ENCODE results near the gene USP48. TPM values are rescaled to one million over a fixed set of nuclear protein-coding genes. Genes with fewer than 3 reads are reported as not detected.
A peak's percentile ranks its signal among the peaks of the same experiment; 100 is the strongest.

USP48 gene
- total RNA-seq, 1 experiment from 2014 or later = 19.8 TPM

DNA sequence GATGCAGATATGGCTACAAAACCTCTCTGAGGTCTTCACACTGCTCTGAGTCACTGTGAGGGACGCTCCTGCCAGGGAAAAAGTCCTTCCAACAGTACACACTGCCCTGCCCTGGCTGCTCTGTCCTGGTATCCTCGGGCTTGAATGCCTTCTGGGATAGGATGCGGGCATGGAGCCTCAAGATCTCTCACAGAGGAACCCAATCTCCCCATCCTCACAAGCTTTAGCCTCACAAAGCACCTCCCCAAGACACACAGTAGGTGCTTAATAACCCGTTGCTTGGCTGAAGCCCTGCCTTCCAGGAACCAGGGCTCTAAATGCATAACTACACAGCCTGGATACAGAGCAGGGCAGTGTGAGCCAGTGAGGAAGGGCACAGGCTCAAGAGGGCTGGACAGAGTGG, 123.0 kb downstream of the USP48 start:
- no peak for DNase-seq (ENCODE audit: extremely low read depth, low read depth)

DNA sequence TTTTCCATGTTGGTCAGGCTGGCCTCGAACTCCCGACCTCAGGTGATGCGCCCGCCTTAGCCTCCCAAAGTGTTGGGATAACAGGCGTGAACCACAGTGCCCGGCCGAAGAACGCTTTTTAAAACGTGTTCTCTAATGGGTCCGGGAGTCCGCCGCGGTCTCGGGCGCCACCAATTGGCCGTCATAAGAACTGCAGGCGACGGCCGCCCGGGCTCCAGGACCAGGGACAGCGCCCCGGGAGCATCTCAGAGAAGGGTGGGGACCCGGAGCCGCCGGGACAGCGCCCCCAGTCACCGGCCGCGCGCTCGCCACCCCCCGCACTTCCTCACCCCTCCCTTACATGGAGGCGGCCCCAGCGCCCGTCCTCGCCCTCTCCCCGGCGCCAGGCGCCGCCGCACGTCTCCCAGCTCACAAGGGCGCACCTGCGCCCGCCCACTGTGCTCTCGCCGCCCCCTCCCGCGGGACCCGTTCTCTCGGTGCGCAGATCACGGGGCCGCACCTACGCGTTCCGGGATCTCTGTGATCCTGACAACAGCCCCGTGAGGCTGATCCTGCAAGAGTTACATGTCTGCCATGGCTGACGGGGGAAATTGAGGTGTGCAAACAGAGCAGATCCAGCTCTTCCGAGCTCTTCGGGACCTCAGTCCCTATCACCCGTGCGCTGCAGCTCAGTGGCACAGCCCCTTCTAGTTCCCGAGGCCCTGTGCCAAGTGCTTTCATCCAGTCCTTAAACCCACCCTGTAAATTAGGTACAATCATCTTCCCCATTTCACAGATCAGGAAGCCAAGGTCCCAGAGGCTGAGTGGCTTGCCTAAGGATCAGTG, 123.6 kb downstream of the USP48 start:
- DNase-seq (ENCODE audit: extremely low read depth, low read depth) = peak; percentile 54

DNA sequence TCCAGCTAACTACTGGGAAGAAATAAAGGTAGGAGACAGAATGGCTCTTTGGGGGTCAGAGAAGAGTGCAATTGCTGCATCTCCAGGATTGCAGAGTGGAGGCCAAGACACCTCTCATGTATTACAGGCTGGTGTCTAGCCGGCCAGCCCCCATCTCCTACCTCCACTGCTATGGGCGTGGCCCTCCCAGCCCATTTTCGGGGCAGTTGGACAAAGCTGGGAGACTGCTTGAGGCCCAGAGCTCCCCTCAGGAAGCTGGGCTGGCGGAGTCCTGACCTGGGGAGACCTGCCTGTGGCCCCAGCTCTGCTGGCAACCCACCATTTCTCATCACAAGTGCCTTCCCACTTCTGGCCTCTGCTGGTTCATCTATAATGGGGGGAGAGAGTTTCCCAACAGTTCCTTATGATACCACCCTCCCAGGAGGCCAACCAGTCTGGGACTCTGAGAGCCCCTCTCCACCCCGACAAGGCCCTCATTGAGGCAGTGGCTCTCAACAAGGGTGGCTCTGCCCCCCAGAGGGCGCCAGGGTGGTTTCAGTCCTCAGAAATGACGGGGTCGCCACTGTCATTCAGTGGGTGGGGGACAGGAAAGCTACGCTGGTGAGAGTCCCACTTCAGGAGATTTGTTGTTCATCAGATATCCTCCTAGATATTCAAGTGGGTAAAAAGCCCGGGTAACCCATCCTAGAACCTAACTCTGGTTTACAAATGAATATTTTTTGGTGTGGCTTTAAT, 125.3 kb downstream of the USP48 start:
- no peak for DNase-seq (ENCODE audit: extremely low read depth, low read depth)

DNA sequence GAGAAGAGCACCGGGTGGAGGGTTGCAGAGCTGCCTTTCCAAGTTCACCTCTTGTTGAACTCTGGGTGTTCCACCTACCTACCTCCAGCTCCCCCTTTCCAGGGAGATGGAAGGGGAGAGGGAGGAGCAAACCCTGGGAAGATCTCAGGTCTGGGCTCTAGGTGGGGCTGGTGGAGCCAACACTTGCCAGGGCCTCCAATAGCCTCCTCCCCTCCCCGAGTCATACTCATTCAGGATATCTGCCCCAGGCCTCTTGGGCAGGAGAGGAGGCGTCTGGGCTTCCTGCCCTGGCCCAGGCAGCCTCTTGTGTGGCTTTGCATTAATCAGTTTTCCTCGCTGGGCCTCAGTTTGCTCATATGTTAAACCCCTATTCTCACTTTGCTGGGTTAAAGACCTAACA, 127.2 kb downstream of the USP48 start:
- DNase-seq (ENCODE audit: extremely low read depth, low read depth) = peak; percentile 13

DNA sequence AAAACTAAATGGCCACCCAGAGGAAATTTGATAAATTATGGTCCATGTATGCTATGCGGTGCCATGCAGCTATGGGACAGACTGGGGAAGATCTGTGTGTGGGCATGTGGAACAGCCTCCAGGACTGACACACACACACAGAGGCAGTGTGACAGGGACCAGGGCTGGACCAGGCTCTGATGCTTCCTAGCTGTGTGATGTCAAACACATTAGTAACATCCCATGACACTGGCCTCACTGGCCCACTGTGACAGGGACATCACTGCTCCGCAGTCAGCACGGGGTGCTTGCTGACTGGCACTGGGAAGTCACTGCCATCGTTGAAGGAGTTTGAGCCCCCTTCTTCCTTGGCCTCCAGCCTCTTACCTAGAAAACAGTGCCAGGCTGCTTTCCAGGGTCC, 127.7 kb downstream of the USP48 start:
- DNase-seq (ENCODE audit: extremely low read depth, low read depth) = no peak

DNA sequence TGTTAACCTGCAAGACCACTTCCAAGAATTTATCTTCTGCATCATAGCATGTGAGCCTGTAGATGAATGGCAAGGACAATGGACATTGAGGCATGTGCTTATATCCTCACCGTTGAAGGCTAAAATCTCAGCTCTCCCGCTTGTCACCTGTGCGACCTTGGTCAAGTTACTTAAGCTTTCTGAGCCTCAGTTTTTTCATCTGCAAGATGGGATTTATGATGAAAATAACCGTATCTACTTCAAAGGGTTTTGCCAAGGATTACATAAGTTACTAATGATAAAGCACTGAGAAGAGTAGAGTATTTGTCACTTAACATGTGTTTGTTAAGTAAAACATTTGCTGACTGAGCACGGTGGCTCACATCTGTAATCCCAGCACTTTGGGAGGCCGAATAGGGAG, 128.7 kb downstream of the USP48 start:
- DNase-seq (ENCODE audit: extremely low read depth, low read depth) = no peak

DNA sequence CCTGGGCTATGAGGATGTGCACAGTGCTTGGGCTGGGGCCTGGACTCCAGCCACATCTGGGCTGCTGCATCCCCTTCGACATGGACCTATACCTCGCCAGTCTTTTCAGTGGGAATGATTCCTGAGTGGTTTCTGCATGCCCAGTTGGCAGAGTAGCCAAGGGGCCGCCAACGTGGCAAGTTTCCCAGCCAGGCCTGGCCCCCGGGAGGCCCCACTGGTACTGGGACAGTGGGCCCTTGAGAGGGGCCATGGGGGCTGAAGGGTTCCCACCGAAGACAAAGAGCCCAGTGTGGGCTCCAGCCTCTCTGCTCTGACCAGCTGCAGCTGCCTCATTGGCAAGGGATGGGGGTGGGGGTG, 129.2 kb downstream of the USP48 start:
- DNase-seq (ENCODE audit: extremely low read depth, low read depth) = no peak

DNA sequence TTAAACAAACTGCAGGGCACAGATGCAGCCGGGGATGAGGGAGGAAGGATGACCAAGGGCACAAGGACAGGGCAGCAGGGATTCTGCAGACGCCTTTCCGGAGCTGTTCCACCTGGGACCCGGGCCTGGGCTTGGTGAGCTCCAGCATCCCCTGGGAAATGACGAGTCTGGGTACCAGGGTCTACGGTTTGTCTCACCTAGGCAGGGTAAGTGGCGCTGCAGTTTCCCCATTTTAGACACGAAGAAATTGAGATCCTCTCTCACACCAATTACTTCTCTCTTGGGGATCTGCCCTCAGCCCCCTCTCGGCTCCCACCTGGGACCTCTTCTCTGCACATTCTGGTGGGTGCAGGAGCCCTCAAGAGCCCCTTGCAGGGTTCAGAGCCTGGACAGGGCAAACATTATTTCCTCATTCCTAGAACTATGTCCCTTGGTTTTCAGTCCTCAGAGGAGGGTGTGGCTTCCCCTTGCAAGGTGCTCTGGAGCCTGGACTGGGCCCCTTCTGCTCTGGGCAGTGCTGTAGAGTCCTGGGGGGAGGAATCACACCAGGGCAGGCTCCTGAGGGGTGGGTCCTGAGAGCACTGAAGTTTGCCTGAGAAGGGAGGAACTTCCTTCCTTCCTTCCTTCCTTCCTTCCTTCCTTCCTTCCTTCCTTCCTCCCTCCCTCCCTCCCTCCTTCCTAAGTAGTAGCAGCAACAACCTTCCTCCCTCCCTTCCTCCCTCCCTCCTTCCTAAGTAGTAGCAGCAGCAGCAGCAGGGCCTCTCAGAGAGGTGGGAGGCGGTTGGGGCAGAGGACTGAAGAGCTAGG, 129.8 kb downstream of the USP48 start:
- DNase-seq (ENCODE audit: extremely low read depth, low read depth) = no peak

DNA sequence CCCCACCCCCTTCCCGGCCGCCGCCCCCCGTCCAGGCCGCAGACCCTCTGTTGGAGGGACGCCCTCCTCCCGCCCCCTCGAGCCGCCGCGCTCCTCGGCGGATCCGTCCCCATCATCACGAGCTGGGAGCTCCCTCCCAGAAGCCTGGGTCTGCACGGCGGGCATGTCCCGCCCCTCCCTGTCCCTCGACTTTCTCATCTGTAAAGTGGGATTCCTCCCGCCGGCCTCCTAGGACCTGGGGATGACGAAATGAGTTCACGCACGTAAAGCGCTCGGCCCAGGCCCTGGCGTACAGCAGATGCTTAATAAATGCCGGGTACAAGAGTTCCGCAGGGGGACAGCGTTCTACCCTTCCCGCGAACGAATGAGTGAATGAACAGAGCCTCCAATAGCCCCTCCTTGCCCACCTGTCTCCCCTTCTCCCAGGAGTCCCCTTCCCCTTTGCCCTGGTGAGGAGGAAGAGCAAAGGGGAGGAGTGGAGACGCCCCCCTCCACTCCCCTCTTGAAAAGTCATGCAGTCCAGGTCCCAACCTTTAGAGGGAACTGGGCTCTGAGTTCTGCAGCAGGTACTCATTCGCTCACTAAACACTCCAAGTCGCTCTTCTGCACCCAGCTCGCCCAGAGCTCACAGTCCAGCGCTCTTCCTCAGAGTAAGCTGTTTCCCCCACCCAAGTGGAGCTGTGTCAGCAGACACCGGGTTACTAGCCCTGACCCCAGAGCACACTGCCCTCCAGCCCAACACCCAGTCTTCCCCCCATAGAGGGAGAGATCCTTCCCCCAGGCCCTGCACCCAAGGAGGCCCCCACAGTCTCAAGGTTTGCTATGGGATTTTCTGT, 130.6 kb downstream of the USP48 start:
- no peak for DNase-seq (ENCODE audit: extremely low read depth, low read depth)

DNA sequence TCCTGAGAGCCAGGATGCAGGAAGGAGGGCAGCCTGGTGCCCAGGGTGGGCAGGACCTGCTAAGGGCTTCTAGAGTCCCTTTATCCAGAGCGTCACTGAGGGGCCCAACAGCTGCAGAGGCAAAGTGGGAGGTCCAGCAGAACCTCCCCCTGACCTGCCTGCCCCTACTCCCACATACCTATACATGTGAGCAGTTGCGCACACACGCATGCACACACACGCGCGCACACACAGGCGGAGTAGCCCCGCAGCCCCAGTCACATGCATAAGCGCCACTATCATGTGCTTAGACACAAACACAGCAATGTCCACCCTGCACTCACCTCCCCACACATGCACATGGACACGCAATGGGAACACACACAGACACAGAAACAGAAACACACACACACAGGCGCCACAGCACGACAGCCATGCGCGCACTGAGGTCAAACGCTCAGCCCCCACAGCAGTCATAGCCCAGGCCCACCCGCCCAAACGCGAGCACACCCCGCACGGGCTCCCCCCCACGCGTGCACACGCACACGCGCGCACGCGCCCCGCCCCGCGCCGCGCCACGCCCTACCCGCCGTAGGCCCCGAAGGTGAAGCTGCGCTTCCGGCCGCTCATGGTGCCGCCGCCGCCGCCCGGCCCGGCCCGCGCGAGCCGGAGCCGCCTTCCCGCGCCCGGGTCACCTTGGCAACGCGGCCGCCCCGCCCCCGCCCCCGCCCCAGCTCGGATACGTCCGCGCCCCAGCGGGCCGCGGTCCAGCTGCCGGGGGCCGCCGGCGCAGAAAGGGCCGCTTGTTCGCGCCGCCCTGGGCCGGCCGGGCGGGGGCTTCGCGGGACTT, 131.5 kb downstream of the USP48 start:
- DNase-seq (ENCODE audit: extremely low read depth, low read depth) = no peak

DNA sequence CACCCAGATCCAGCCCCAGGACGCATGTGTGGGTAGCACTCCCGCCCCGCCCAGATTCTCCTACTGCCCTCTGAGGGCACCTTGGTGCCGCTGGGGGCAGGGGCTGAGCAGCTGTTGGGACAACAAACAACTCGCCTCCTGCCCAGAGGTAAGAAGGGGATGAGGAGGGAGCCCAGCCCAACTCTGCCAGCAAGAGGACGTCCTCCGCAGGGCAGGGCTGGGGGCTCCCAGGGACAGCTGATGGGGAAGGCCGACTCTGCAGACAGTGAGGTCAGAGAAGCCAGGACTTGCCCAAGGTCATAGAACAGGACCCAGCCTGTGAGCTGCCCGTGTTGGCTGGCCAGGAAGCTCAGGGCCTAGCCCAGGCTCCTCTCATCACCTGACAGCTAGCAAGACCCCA, 132.5 kb downstream of the USP48 start:
- DNase-seq (ENCODE audit: extremely low read depth, low read depth) = no peak

DNA sequence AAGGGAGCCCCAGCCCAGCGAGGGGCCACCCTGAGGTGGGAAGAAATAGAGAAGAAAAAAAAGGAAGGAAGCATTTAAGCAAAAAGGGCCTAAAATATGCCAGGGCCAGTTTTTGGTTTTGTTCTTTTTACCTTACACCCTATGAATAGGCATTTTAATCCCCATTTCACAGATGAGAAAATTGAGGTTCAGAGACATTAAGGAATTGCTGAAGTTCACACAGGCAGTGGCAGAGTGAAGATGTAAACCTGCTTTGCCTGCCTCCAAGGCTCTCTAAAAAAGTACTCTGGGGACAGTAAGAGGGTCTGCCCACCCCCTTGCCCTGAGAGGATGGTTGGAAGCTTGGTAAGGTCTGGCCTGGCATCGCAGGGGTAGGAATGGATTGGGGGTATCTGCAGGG, 133.6 kb downstream of the USP48 start:
- no peak for DNase-seq (ENCODE audit: extremely low read depth, low read depth)

DNA sequence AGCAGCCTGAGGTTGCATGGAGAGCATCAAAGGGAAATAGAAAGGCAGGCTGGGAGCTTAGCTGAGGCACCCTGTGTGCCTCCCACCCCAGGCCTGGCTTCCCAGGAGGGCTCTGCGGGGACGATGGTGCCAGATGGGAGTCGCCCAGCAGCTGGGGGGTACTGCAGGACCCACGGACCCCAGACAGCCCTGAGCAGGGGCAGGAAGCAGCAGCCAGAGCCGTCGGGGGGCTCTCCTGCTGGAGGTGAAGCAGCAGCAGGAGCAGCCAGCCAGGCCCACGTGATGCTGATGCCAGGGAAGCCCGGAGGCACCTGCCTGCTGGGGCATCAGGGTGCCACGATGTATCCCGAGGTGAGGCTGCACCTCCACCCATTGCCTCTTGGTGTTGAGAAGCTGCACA, 134.2 kb downstream of the USP48 start:
- DNase-seq (ENCODE audit: extremely low read depth, low read depth) = no peak

DNA sequence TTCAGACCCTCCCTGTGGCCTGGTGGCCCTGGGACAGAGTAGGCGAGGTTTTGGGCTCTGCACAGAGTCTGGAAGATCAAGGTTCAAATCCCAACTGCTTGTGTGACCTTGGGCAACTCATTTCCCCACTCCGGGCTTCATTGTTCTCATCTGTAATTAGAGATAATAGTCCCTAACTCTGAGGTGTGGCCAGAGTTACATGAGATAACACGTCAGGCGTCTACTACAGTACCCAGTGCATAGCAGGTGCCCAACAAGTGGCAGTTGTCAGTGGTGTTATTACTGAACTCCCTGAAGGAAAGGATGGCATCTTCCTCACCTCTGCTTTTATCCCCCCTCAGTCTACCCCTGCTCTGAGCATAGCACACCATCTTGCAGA, 134.6 kb downstream of the USP48 start:
- DNase-seq (ENCODE audit: extremely low read depth, low read depth) = no peak

DNA sequence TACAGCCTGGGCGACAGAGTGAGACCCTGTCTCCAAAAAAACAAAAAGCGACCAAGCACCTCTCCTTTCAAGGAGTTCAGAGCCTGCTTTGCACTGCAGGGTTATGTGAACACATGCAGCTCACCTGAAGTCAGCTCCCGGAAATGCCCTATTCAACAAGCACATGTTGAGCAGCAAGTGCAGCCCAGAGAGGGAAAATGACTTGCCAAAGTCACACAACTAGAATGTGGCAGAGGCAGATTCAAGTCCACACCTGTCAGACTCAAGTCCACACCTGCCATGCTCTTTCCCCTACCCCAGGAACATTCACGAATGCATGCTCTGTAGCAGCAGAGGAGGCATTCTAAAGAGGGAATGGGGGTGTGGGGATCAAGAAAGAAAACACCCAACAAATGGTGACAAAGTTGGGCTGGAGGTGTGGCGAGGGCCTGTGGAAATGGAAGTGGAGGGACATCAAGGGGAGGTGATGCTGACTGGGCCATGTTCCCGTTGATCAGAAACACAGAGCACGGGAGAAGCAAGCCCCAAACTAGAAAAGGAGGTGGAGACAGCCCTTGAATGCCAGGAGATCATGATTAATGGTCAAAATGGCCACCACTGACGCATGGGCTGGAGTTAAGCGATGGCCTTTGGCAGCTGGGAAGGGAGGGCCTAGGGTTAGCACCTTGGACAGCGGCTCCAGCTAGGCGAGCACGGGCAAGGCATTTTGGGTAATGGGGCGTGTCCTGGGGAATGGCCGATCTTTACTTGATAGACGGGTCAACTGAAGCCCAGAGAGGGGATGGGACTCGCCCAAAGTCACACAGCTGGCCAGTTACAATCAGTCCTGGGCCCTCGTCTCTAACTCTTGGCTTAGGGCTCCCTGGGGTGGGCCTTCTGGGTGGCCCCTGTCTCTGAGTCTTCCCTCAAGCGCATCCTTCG, 135.3 kb downstream of the USP48 start:
- peak; percentile 79 for DNase-seq (ENCODE audit: extremely low read depth, low read depth)

DNA sequence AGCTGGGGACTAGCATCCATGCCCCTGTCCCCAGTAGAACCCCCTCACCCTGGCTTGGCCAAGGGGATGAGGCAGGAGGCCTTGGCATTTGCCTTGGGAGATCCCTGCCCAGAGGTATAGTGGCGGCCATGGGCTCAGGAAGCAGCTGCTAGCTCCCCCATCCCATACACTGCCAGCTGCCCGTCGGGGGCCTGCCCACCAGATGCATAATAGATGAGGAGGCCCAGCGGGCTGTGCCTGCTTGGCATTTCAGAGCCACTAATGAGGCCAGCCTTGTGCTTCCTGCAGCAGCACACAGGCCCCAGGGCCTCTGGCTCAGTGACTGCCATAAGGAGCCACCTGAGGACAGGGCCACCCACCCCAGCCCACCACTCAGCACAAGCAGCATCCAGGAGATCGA, 137.4 kb downstream of the USP48 start:
- no peak for DNase-seq (ENCODE audit: extremely low read depth, low read depth)

DNA sequence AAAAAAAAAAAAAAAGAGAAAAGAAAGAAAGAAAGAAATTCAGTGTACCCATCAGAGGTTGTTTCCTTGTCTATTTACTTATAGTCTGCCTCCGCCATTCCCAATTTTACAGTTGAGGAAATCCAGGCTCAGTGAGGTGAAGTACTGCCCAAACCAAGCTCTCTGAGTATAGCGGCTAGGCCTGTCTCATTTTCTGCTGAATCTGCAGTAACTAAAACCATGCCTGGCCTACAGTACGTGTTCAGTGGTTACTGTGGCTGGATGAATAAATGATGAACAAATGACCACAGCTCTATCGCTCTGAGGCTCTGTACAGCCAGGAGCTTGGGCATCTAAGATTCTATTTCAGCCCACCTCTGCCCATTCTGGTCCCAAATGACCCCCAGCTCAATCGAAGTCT, 138.0 kb downstream of the USP48 start:
- DNase-seq (ENCODE audit: extremely low read depth, low read depth) = no peak

DNA sequence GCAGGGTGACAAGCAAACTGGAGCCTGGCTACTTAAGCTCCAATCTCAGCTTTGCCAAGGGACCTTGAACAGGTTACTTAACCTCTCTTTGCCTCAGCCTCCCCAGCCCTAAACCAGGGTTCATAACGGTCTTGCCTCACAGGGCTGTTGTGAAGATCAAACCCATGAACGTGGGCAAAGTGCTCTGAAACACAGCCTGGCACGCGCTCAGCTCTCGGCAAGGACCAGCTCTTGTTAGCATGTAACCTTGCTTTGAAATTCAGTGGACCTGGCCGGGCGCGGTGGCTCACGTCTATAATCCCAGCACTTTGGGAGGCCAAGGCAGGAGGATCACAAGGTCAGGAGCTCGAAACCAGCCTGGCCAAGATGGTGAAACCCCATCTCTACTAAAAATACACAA, 138.6 kb downstream of the USP48 start:
- no peak for DNase-seq (ENCODE audit: extremely low read depth, low read depth)

DNA sequence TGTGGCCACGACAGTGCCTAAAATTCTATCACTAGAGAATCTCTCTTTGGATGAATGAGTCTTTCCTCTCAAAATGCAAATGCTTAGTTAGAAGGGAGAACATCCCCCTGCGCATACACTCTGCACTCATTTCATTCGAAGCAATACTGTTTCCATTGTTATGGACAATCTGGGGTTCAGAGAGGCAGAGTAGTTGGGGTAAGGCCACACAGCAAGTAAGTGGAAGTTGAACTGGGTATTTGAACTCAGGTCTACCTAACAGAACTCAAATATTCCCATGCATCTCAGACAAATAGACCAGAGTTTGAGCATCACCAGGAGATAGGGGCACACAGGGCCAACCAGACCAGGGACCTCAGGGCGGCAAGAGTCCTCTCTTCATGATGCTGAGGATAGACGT, 139.3 kb downstream of the USP48 start:
- DNase-seq (ENCODE audit: extremely low read depth, low read depth) = no peak

All from NCI-H460 (cell line).